SK-N-SH treated with all-trans-retinoic acid at 6 μM for 48 hours (cell line): Measurements from ENCODE around the gene ATP1A3.

ENCODE experiments used
- ATAC-seq: fragments of 200-7000 bp; cut with Tn5 transposase; 3 replicates; pipeline ENCODE4 v1.9.1; 2020; ENCODE audit warnings: mild to moderate bottlenecking, moderate library complexity
- ARNTL ChIP-seq: fragments of 450-650 bp; formaldehyde crosslinking; IDR thresholded peaks from 2 replicates; pipeline ENCODE4 v1.5.0; 2020; ENCODE audit warnings: low read depth, mild to moderate bottlenecking, moderate library complexity, borderline replicate concordance
- BACH2 ChIP-seq: fragments of 250-450 bp; sonication (Bioruptor Pico); IDR thresholded peaks from 2 replicates; pipeline ENCODE4 v1.9.0; 2021; ENCODE audit warnings: mild to moderate bottlenecking, borderline replicate concordance
- CSDC2 ChIP-seq: fragments of 250-450 bp; sonication (Bioruptor Pico); IDR thresholded peaks from 2 replicates; pipeline ENCODE4 v1.5.0; 2020; ENCODE audit warnings: mild to moderate bottlenecking, moderate library complexity
- ESRRG ChIP-seq: fragments of 250-450 bp; sonication (Bioruptor Pico); IDR thresholded peaks from 2 replicates; pipeline ENCODE4 v1.6.1; 2021; ENCODE audit warnings: mild to moderate bottlenecking
- GLIS3 ChIP-seq: fragments of 250-450 bp; sonication (Bioruptor Pico); IDR thresholded peaks from 2 replicates; pipeline ENCODE4 v1.5.0; 2020; ENCODE audit warnings: mild to moderate bottlenecking, moderate library complexity
- ISL1 ChIP-seq: fragments of 250-450 bp; sonication (Bioruptor Pico); IDR thresholded peaks from 2 replicates; pipeline ENCODE4 v2.1.2; 2022; ENCODE audit warnings: mild to moderate bottlenecking, moderate library complexity
- OSR1 ChIP-seq: fragments of 250-450 bp; sonication (Bioruptor Pico); IDR thresholded peaks from 2 replicates; pipeline ENCODE4 v1.8.0; 2022; ENCODE audit warnings: moderate library complexity, mild to moderate bottlenecking, inconsistent platforms
- PPARA ChIP-seq: fragments of 250-450 bp; sonication (Bioruptor Pico); IDR thresholded peaks from 2 replicates; pipeline ENCODE4 v1.5.0; 2020; ENCODE audit warnings: mild to moderate bottlenecking, borderline replicate concordance
- SNAI2 ChIP-seq: fragments of 250-450 bp; sonication (Bioruptor Pico); IDR thresholded peaks from 2 replicates; pipeline ENCODE4 v1.5.0; 2020; ENCODE audit warnings: mild to moderate bottlenecking, moderate library complexity
- TCF4 ChIP-seq: fragments of 250-450 bp; sonication (Bioruptor Pico); IDR thresholded peaks from 2 replicates; pipeline ENCODE4 v1.8.0; 2021; ENCODE audit warnings: mild to moderate bottlenecking, moderate library complexity, borderline replicate concordance
- TOX ChIP-seq: fragments of 250-450 bp; sonication (Bioruptor Pico); IDR thresholded peaks from 2 replicates; pipeline ENCODE4 v1.8.0; 2021; ENCODE audit warnings: mild to moderate bottlenecking, moderate library complexity, borderline replicate concordance
- ZC3H10 ChIP-seq: fragments of 250-450 bp; sonication (Bioruptor Pico); IDR thresholded peaks from 2 replicates; pipeline ENCODE4 v1.5.1; 2021; ENCODE audit warnings: mild to moderate bottlenecking, moderate library complexity
- ZFP3 ChIP-seq: fragments of 250-450 bp; sonication (Bioruptor Pico); IDR thresholded peaks from 2 replicates; pipeline ENCODE4 v1.5.0; 2020; ENCODE audit warnings: mild to moderate bottlenecking, moderate library complexity
- ZFP30 ChIP-seq: fragments of 450-650 bp; formaldehyde crosslinking; IDR thresholded peaks from 2 replicates; pipeline ENCODE4 v1.5.0; 2022; ENCODE audit warnings: mild to moderate bottlenecking, moderate library complexity
- ZNF565 ChIP-seq: fragments of 450-650 bp; formaldehyde crosslinking; conservative IDR thresholded peaks from 2 replicates; pipeline ENCODE4 v1.5.0; 2020; ENCODE audit warnings: low read depth, mild to moderate bottlenecking, moderate library complexity
- ZNF70 ChIP-seq: fragments of 450-650 bp; formaldehyde crosslinking; IDR thresholded peaks from 2 replicates; pipeline ENCODE4 v1.5.0; 2020; ENCODE audit warnings: mild to moderate bottlenecking, moderate library complexity
- TF ChIP-seq, protein P1 (sequence below): fragments of 250-450 bp; sonication (Bioruptor Pico); IDR thresholded peaks from 2 replicates; pipeline ENCODE4 v1.8.0; 2020; ENCODE audit warnings: mild to moderate bottlenecking, moderate library complexity, borderline replicate concordance
- TF ChIP-seq, protein P2 (sequence below): fragments of 250-450 bp; sonication (Bioruptor Pico); IDR thresholded peaks from 2 replicates; pipeline ENCODE4 v1.5.1; 2020; ENCODE audit warnings: low read depth, mild to moderate bottlenecking, moderate library complexity
- TF ChIP-seq, protein P3 (sequence below): fragments of 250-450 bp; sonication (Bioruptor Pico); IDR thresholded peaks from 2 replicates; pipeline ENCODE4 v1.8.0; 2021; ENCODE audit warnings: low read depth, mild to moderate bottlenecking, moderate library complexity, borderline replicate concordance
- TF ChIP-seq, protein P4 (sequence below): fragments of 250-450 bp; sonication (Bioruptor Pico); IDR thresholded peaks from 2 replicates; pipeline ENCODE4 v1.5.1; 2021; ENCODE audit warnings: mild to moderate bottlenecking, moderate library complexity

Gene ATP1A3

DNA sequence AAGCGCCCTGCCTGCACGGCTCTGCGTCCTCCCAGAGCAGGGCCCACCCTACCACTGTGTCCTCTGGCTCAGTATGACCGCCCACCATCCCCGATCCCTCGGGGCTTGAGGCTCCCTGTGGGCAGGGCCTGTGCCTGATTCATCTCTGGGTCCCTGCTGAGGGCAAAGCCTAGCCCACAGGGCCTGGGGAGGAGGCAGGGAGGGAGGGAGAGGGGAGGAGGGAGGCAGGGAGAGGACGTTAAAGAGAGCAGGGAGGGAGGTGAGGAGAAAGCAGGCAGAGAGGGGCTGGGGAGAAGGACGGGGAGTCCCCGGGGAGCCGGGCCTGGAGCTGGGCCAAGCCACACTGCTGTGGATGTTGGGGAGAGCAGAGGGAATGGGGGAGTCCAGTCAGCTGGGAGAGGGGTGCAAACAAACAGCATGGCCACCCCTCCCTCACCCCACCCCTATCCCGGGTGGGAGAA, 61.7 kb downstream of the ATP1A3 start:
- ATAC-seq: no peak
- TF ChIP-seq TOX (CRISPR knock-in tag) (no peak), ZNF70 (CRISPR knock-in tag) (no peak), GLIS3 (no peak), ZC3H10 (CRISPR knock-in tag) (no peak), ARNTL (no peak), PPARA (CRISPR knock-in tag) (no peak), SNAI2 (CRISPR knock-in tag) (no peak), ZFP30 (CRISPR knock-in tag) (no peak), ISL1 (CRISPR knock-in tag) (no peak), CSDC2 (CRISPR knock-in tag) (no peak), OSR1 (no peak), BACH2 (CRISPR knock-in tag) (no peak), ESRRG (no peak), TCF4 (CRISPR knock-in tag) (no peak)
- TF ChIP-seq, protein P1, sequence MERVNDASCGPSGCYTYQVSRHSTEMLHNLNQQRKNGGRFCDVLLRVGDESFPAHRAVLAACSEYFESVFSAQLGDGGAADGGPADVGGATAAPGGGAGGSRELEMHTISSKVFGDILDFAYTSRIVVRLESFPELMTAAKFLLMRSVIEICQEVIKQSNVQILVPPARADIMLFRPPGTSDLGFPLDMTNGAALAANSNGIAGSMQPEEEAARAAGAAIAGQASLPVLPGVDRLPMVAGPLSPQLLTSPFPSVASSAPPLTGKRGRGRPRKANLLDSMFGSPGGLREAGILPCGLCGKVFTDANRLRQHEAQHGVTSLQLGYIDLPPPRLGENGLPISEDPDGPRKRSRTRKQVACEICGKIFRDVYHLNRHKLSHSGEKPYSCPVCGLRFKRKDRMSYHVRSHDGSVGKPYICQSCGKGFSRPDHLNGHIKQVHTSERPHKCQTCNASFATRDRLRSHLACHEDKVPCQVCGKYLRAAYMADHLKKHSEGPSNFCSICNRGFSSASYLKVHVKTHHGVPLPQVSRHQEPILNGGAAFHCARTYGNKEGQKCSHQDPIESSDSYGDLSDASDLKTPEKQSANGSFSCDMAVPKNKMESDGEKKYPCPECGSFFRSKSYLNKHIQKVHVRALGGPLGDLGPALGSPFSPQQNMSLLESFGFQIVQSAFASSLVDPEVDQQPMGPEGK (CRISPR knock-in tag): no peak
- TF ChIP-seq, protein P2, sequence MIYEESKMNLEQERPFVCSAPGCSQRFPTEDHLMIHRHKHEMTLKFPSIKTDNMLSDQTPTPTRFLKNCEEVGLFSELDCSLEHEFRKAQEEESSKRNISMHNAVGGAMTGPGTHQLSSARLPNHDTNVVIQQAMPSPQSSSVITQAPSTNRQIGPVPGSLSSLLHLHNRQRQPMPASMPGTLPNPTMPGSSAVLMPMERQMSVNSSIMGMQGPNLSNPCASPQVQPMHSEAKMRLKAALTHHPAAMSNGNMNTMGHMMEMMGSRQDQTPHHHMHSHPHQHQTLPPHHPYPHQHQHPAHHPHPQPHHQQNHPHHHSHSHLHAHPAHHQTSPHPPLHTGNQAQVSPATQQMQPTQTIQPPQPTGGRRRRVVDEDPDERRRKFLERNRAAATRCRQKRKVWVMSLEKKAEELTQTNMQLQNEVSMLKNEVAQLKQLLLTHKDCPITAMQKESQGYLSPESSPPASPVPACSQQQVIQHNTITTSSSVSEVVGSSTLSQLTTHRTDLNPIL: no peak
- TF ChIP-seq, protein P3, sequence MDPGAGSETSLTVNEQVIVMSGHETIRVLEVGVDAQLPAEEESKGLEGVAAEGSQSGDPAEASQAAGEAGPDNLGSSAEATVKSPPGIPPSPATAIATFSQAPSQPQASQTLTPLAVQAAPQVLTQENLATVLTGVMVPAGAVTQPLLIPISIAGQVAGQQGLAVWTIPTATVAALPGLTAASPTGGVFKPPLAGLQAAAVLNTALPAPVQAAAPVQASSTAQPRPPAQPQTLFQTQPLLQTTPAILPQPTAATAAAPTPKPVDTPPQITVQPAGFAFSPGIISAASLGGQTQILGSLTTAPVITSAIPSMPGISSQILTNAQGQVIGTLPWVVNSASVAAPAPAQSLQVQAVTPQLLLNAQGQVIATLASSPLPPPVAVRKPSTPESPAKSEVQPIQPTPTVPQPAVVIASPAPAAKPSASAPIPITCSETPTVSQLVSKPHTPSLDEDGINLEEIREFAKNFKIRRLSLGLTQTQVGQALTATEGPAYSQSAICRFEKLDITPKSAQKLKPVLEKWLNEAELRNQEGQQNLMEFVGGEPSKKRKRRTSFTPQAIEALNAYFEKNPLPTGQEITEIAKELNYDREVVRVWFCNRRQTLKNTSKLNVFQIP (CRISPR knock-in tag): no peak
- TF ChIP-seq, all 23 proteins: peak for 0

DNA sequence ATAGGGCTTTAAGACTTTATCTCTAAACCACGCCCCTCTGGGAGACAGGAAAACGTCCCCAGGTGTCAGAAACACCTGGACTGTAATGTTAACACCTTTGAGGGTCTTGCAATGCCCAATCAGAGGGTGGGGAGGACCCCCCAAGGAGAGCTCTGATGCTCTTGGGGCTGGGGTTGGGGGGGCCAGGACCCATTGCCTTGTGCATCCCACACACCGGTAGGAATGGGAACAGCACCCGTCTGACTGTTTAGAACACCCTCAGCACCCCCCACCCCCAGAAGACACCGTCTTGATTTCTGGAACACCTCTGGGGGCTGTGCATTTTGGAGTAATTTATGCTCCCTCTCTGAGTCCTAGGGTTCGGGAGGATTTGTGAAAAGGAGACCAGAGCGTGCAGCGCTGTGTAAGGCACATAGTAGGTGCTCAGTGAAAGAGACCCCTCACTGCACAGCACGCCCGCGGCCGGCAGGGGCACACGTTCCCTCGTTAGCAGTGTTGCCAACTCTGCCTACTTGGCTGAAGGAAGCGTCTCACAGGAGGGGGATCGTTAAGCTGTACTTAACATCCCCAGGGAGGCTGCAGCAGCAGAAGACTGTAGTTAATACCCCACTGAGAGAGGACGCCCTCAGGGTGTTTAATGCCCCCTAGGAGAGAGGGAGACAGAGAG, 63.0 kb downstream of the ATP1A3 start:
- ATAC-seq: no peak
- TF ChIP-seq, protein P3 (CRISPR knock-in tag): no peak
- TF ChIP-seq, protein P4, sequence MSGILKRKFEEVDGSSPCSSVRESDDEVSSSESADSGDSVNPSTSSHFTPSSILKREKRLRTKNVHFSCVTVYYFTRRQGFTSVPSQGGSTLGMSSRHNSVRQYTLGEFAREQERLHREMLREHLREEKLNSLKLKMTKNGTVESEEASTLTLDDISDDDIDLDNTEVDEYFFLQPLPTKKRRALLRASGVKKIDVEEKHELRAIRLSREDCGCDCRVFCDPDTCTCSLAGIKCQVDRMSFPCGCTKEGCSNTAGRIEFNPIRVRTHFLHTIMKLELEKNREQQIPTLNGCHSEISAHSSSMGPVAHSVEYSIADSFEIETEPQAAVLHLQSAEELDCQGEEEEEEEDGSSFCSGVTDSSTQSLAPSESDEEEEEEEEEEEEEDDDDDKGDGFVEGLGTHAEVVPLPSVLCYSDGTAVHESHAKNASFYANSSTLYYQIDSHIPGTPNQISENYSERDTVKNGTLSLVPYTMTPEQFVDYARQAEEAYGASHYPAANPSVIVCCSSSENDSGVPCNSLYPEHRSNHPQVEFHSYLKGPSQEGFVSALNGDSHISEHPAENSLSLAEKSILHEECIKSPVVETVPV (CRISPR knock-in tag): no peak
- TF ChIP-seq ZFP30 (CRISPR knock-in tag) (no peak), ARNTL (no peak), PPARA (CRISPR knock-in tag) (no peak), CSDC2 (CRISPR knock-in tag) (no peak), BACH2 (CRISPR knock-in tag) (no peak), TCF4 (CRISPR knock-in tag) (no peak), SNAI2 (CRISPR knock-in tag) (no peak), TOX (CRISPR knock-in tag) (no peak), ZFP3 (CRISPR knock-in tag) (no peak), ZC3H10 (CRISPR knock-in tag) (no peak), ZNF565 (CRISPR knock-in tag) (no peak)

DNA sequence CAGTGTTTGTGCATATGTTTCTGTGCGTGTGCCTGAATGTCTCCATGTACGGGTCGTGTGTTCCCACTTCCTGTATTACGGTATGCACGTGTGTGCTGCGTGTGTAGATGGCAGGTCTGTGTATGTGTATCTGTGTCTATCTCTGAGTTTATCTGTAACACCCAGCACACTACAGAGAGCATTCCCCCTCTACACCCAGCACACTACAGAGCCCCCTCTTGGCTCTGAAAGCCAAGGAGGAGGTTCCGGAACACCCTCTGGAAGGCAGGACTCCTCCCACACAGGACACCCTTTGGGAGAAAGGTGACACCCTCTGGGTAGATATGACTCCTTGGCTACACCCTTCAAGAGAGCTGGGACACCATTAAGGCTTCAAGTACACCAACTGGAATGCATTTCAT, 63.7 kb downstream of the ATP1A3 start:
- TF ChIP-seq ZC3H10 (CRISPR knock-in tag) (no peak), ISL1 (CRISPR knock-in tag) (no peak), BACH2 (CRISPR knock-in tag) (no peak)
- no peak for ATAC-seq
